CD14-positive monocyte (primary cell): ENCODE data around the gene FAM13C. TPM values are rescaled to one million over a fixed set of nuclear protein-coding genes. Genes with fewer than 3 reads are reported as not detected.
A peak's percentile ranks its signal among the peaks of the same experiment; 100 is the strongest.

Source experiments
- DNase-seq, 3 donors: peaks; one replicate each; pipeline ENCODE4 v3.0.0-alpha.2; 2011 to 2022
- H2AFZ ChIP-seq: 2 replicates; pipeline ENCODE4 v1.6.0; 2012; ENCODE audit warnings: mild to moderate bottlenecking, low read depth, low read length, inconsistent platforms; ENCODE audit not compliant: insufficient read depth, poor library complexity, severe bottlenecking
- H3K27ac ChIP-seq, 2 donors: 1 replicate in 1 of 2; 2 replicates in 1 of 2; pipeline ENCODE4 v1.5.1; 2012 to 2013; ENCODE audit warnings: low read length in 2 of 2, control low read depth in 1 of 2, inconsistent platforms in 1 of 2, low read depth in 1 of 2, mild to moderate bottlenecking in 1 of 2
- H3K27me3 ChIP-seq, 2 donors: one replicate each; pipeline versions ENCODE4 v1.6.0 to v1.6.1; 2011 to 2013; ENCODE audit warnings: low read length in 2 of 2; ENCODE audit not compliant: control insufficient read depth in 2 of 2, insufficient read depth in 2 of 2
- H3K36me3 ChIP-seq, 2 donors: replicated peaks in 1 of 2; 1 replicate in 1 of 2; 2 replicates in 1 of 2; pipeline versions ENCODE4 v1.5.1 to v1.6.1; 2012 to 2013; ENCODE audit warnings: low read length in 2 of 2, control low read depth in 1 of 2, inconsistent platforms in 1 of 2, mild to moderate bottlenecking in 1 of 2; ENCODE audit not compliant: insufficient read depth in 2 of 2, control insufficient read depth in 1 of 2
- H3K4me1 ChIP-seq, 2 donors: 1 replicate in 1 of 2; 2 replicates in 1 of 2; pipeline versions ENCODE4 v1.5.1 to v1.6.1; 2012 to 2013; ENCODE audit warnings: low read length in 2 of 2, control low read depth in 1 of 2, inconsistent platforms in 1 of 2, mild to moderate bottlenecking in 1 of 2, moderate library complexity in 1 of 2; ENCODE audit not compliant: insufficient read depth in 2 of 2, control insufficient read depth in 1 of 2
- H3K4me2 ChIP-seq: replicated peaks from 2 replicates; pipeline ENCODE3; 2012; ENCODE audit warnings: low read length, moderate library complexity, mild to moderate bottlenecking; ENCODE audit not compliant: poor library complexity, severe bottlenecking; ENCODE audit errors: extremely low read depth
- H3K4me3 ChIP-seq, 3 experiments: fragments of 200-600 bp in 1 of 3; sonication (generic) in 1 of 3; replicated peaks in 1 of 3; 1 replicate in 2 of 3; 2 replicates in 1 of 3; pipeline ENCODE4 v1.5.1; 2011 to 2013; ENCODE audit warnings: low read length in 3 of 3, mild to moderate bottlenecking in 3 of 3, control low read depth in 2 of 3, low read depth in 2 of 3, inconsistent platforms in 1 of 3, moderate library complexity in 1 of 3
- H3K79me2 ChIP-seq: 2 replicates; pipeline ENCODE4 v1.6.0; 2012; ENCODE audit warnings: mild to moderate bottlenecking, control low read depth, inconsistent platforms, low read length, moderate library complexity; ENCODE audit not compliant: insufficient read depth
- H3K9ac ChIP-seq: 2 replicates; pipeline ENCODE4 v1.6.0; 2017; ENCODE audit warnings: low read length, mild to moderate bottlenecking; ENCODE audit not compliant: insufficient read depth, poor library complexity, severe bottlenecking
- H3K9me3 ChIP-seq, 2 donors: replicated peaks in 1 of 2; 1 replicate in 1 of 2; 2 replicates in 1 of 2; pipeline versions ENCODE4 v1.5.1 to v1.6.1; 2012 to 2013; ENCODE audit warnings: low read length in 2 of 2, control low read depth in 1 of 2; ENCODE audit not compliant: control insufficient read depth in 1 of 2, insufficient read depth in 1 of 2
- H4K20me1 ChIP-seq: 2 replicates; pipeline ENCODE4 v1.6.0; 2012; ENCODE audit warnings: mild to moderate bottlenecking, low read length, control low read depth, moderate library complexity; ENCODE audit not compliant: insufficient read depth
- H3K27ac Mint-ChIP-seq, 7 donors: one replicate each; pipeline ENCODE4 v1.8.0; 2020; ENCODE audit warnings: mild to moderate bottlenecking in 7 of 7, mixed read lengths in 7 of 7, moderate library complexity in 6 of 7, inconsistent platforms in 2 of 7
- H3K27me3 Mint-ChIP-seq, 3 donors: one replicate each; pipeline ENCODE4 v1.8.0; 2021 to 2022; ENCODE audit warnings: low read depth in 3 of 3, mild to moderate bottlenecking in 3 of 3, mixed read lengths in 3 of 3, moderate library complexity in 3 of 3, inconsistent platforms in 1 of 3
- H3K36me3 Mint-ChIP-seq, 2 donors: one replicate each; pipeline ENCODE4 v1.8.0; 2020; ENCODE audit warnings: mixed read lengths in 2 of 2, inconsistent platforms in 1 of 2, mild to moderate bottlenecking in 1 of 2
- H3K4me1 Mint-ChIP-seq: one replicate; pipeline ENCODE4 v1.8.0; 2020; ENCODE audit warnings: mild to moderate bottlenecking, mixed read lengths
- H3K4me3 Mint-ChIP-seq, 2 donors: one replicate each; pipeline ENCODE4 v1.8.0; 2020; ENCODE audit warnings: mild to moderate bottlenecking in 2 of 2, mixed read lengths in 2 of 2, moderate library complexity in 1 of 2
- H3K9me3 Mint-ChIP-seq, 7 donors: one replicate each; pipeline ENCODE4 v1.8.0; 2020 to 2022; ENCODE audit warnings: mixed read lengths in 7 of 7, mild to moderate bottlenecking in 6 of 7, moderate library complexity in 6 of 7, inconsistent platforms in 2 of 7
- WGBS: methylation state at CpG from one replicate; pipeline ENCODE4 v1.1.5; 2013; ENCODE audit warnings: missing lambda C conversion rate; ENCODE audit not compliant: insufficient coverage; 5-methylcytosine and 5-hydroxymethylcytosine counted together
- intact Hi-C, 2 donors: fragments of 100-400 bp; cut with micrococcal nuclease; formaldehyde crosslinking; loops; one replicate each; pipeline versions ENCODE4 v1.15.0 to v1.15.1; 2023
- polyA plus RNA-seq, 3 donors: library from polyadenylated mRNA; depleted of rRNA in 1 of 3; unstranded in 2 of 3; stranded (reverse) in 1 of 3; fragments of 300-500 nt in 2 of 3; fragments of >200 nt in 1 of 3; fragmentation: Illumina TruSeq in 2 of 3; gene quantifications; 1 replicate in 2 of 3; 2 replicates in 1 of 3; pipeline ENCODE4 v1.2.3, GENCODE V29; 2012 to 2021
- TF ChIP-seq, protein P1 (sequence below): fragments of 200-600 bp; IDR thresholded peaks from one replicate; pipeline ENCODE4 v1.8.0; 2022; ENCODE audit warnings: antibody characterized with exemption, mild to moderate bottlenecking

Gene FAM13C
- polyA plus RNA-seq, 3 donors, result not detected

DNA sequence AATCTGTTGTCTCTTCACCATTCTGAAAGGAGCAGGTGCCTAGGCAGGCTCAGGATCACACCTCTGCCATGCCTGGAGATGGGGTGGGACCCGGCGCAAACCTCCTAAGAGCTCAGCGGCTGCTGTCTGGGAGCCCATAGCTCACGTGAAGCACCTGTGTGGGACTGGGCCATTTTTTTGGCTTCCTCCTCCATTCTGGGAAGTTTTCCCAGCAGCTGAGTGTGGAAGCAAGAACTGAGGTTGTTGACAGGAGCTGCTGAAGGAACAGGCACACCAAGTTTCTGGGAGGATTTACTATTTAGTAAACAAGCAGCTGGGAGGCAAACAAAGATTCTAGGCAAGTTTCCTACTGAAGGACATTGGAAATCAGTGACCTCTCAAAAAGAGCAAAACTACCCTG, 77.3 kb downstream of the FAM13C start:
- no peak overlapping the region for H2AFZ ChIP-seq
- intact Hi-C loops, result no loop called here
- Mint-ChIP-seq H3K4me1 (no peaks in the 10 kb centered on the region), H3K4me3 (no peak overlapping the region), H3K36me3 (no peaks in the 10 kb centered on the region), H3K9me3 (peaks cover 0 to 2% (median 0%) of the 10 kb centered on the region in 7 donors), H3K27ac (peak overlapping the region in 1 of 7 donors; percentile 35), H3K27me3 (peaks cover 0 to 2% (median 0%) of the 10 kb centered on the region in 3 donors)
- no peaks in the 10 kb centered on the region for H3K9me3 ChIP-seq
- H3K27ac ChIP-seq, result no peak overlapping the region
- no peak for DNase-seq
- H3K27me3 ChIP-seq, result no peaks in the 10 kb centered on the region
- H3K4me3 ChIP-seq, result no peak overlapping the region
- no peak overlapping the region for H3K9ac ChIP-seq
- H3K4me2 ChIP-seq, result no peak overlapping the region
- WGBS, result 94% methylated on average over 4 of the region's 4 CpGs
- H3K79me2 ChIP-seq, result no peaks in the 10 kb centered on the region
- no peaks in the 10 kb centered on the region for H3K36me3 ChIP-seq
- no peaks in the 10 kb centered on the region for H4K20me1 ChIP-seq
- H3K4me1 ChIP-seq, result no peaks in the 10 kb centered on the region
- TF ChIP-seq, protein P1, sequence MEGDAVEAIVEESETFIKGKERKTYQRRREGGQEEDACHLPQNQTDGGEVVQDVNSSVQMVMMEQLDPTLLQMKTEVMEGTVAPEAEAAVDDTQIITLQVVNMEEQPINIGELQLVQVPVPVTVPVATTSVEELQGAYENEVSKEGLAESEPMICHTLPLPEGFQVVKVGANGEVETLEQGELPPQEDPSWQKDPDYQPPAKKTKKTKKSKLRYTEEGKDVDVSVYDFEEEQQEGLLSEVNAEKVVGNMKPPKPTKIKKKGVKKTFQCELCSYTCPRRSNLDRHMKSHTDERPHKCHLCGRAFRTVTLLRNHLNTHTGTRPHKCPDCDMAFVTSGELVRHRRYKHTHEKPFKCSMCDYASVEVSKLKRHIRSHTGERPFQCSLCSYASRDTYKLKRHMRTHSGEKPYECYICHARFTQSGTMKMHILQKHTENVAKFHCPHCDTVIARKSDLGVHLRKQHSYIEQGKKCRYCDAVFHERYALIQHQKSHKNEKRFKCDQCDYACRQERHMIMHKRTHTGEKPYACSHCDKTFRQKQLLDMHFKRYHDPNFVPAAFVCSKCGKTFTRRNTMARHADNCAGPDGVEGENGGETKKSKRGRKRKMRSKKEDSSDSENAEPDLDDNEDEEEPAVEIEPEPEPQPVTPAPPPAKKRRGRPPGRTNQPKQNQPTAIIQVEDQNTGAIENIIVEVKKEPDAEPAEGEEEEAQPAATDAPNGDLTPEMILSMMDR, result no peak

- no peak overlapping the region for H3K4me2 ChIP-seq
Observed at GRCh38 chr10:59284118-59284975, 78.0 kb downstream of the FAM13C start.

More at GRCh38 chr10:59284118-59284975, 78.0 kb downstream of the FAM13C start:
- Histone ChIP-seq H3K36me3 (no peaks in the 10 kb centered on the region), H3K4me1 (no peaks in the 10 kb centered on the region), H4K20me1 (no peaks in the 10 kb centered on the region), H2AFZ (no peak overlapping the region), H3K27me3 (no peaks in the 10 kb centered on the region), H3K9me3 (no peaks in the 10 kb centered on the region), H3K27ac (no peak overlapping the region), H3K4me3 (no peak overlapping the region), H3K9ac (no peak overlapping the region), H3K79me2 (no peaks in the 10 kb centered on the region)
- no peak overlapping the region for H3K27ac Mint-ChIP-seq
- intact Hi-C loops, result no loop called here
- no peak overlapping the region for H3K4me3 Mint-ChIP-seq
- H3K4me1 Mint-ChIP-seq, result no peaks in the 10 kb centered on the region
- H3K36me3 Mint-ChIP-seq, result no peaks in the 10 kb centered on the region
- no peak for DNase-seq
- H3K9me3 Mint-ChIP-seq, result peaks cover 0 to 2% (median 0%) of the 10 kb centered on the region in 7 donors
- WGBS, result 83% methylated on average over 7 of the region's 7 CpGs
- TF ChIP-seq, protein P1, result no peak
- H3K27me3 Mint-ChIP-seq, result peaks cover 0 to 2% (median 0%) of the 10 kb centered on the region in 3 donors
